ENCODE results near the gene THSD4.

DNA sequence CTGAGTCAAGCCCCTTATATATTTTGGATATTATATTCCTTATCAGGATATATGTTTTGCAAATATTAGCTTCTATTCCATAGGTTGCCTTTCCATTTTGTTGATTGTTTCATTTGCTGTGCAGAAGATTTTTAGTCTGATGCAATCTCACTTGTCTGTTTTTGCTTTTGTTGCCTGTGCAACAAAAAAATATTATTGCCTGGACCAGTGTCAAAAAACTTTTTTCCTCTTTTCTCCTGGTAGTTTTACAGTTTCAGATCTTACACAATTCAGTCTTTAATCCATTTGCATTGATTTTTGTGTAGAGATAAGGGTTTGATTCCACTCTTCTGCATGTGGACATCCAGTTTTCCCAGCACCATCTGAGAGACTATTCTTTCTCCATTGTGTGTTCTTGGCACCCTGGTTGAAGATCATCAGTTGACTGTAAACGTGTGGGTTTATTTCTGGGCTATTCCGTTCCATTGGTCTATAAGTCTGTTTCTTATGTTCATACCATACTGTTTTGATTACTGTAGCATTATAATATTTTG lies 466.2 kb downstream of the THSD4 start:
- TF ChIP-seq, protein P1, sequence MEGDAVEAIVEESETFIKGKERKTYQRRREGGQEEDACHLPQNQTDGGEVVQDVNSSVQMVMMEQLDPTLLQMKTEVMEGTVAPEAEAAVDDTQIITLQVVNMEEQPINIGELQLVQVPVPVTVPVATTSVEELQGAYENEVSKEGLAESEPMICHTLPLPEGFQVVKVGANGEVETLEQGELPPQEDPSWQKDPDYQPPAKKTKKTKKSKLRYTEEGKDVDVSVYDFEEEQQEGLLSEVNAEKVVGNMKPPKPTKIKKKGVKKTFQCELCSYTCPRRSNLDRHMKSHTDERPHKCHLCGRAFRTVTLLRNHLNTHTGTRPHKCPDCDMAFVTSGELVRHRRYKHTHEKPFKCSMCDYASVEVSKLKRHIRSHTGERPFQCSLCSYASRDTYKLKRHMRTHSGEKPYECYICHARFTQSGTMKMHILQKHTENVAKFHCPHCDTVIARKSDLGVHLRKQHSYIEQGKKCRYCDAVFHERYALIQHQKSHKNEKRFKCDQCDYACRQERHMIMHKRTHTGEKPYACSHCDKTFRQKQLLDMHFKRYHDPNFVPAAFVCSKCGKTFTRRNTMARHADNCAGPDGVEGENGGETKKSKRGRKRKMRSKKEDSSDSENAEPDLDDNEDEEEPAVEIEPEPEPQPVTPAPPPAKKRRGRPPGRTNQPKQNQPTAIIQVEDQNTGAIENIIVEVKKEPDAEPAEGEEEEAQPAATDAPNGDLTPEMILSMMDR (conservative IDR thresholded peaks at IDR 0.05; ENCODE audit: low read length): no peak
- TF ChIP-seq EZH2phosphoT487 (IDR thresholded peaks at IDR 0.05; ENCODE audit: borderline replicate concordance): no peak

Measured in Loucy (cell line).